ENCODE results near the gene VSIG2.

Gene VSIG2

DNA sequence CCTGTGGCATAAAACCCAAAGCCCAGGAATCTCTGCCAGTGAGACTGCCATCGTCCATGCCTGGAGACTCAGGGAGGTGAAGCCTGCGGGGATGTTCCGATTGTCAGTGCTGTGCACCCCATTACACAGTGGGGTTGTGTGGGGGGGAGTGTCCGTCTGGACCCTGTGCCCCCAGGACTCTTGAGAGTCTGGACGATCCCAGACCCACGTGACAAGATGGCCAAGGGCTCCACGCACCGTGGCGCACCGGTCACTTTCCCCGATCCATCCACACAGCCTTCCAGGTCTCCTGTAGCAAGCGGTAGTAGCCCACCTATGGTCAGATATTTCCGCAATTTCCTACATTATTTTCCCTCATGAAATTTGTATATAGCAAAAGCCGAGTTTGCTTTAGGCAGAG is 33.3 kb downstream of the VSIG2 start:
- no peak for DNase-seq

DNA sequence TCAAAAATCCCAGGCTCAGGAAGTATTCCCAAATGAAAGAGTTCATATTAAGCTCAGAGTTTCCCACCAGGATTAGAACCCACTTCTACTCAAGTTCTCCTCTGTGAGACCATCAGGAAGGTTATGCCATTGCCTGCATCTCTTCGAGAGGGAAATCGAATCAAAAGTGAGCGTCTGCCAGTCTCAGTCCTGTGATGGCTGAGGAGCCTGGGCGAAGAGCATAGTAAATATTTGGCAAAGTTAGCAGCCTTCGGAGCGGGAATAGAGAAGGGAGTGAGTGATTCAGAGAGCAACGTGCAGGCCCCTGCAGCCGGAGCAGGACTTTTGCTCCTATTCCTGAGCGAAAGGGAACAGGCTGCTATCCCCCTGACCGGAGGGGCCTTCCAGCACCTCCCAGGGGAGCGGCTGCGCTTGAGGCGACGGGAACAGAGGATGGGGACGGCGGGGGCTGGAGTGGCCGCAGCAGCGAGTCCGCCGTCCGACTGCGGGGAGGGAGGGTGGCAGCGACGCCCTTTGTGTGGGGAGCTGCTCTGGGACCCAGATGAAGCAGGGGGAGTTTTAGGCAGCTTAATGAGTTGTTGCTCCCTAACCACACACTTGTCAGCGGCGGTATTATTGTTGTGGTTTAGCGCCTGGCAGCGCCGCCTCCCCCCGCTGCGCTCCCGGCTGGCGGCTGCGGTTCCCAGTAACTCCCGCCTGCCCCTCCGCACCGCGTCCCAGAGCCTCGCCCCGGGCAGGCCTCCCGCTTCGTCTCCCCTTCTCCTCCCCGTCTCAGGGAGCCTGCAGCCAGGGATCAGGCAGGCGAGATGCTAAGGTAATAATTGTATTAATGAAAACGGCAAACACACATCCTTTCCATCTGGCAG is 34.0 kb downstream of the VSIG2 start:
- no peak for DNase-seq

DNA sequence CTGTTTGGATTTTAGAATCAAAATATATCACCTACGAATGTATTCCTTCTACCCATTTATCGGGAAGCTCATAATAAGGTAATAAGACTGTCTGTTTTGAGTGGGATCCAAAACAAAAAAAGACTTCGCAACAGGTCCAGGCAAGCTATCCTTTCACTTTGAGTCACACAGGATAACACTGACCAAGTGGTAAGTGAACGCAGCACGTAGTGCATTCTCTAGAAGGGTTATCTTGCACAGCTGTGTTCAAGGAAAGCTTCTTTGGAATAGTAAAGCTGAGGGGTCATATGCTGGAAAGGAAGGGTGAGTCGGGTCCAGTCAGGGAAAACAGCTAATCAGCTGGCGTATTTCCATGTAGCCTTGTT is 34.7 kb downstream of the VSIG2 start:
- no peak for DNase-seq

- no peak for DNase-seq
Observed at GRCh38 chr11:124716591-124716990, 35.5 kb downstream of the VSIG2 start.

- DNase-seq: no peak
Observed at GRCh38 chr11:124712392-124712791, 39.7 kb downstream of the VSIG2 start.

DNA sequence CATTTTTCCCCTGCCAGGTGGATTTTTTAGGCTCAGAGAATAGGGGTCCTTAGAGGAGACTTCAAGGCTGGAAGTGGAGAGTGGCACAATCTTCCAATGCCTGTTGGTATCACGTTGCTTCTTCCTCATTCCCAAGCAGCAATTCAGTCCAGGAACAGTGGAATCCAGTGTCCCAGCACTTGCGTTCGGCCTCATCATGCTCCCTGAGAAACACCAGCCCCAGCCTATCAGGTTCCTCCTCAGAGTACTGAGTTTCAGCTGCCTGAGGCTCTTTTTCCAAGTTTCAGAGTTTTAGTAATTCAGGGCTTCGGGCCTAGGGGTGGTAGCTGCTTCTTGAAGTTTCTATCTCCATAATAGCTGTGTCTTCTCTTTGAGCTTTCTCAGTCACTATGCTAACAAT is 44.2 kb downstream of the VSIG2 start:
- DNase-seq: no peak

- DNase-seq: no peak
Observed at GRCh38 chr11:124700028-124700427, 52.0 kb downstream of the VSIG2 start.

DNA sequence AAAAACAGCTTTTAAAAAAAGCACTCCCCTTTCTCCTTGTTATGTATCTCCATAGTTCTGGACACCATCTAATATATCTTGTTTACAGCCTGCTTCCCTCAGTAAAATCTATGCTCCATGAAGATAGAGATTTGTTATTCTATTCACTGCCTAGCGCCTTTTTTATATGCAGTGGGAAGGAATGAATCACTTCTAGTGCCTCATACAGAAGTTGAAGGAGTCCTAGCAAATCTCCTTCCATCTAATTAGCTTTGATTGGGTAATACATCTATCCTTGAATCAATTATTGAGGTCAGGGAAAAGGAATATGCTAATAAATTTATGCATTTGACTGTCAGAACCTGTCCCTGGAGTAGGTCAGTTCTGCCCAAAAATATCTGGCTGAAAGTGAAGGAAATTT is 52.5 kb downstream of the VSIG2 start:
- no peak for DNase-seq
